ENCODE measurements around the gene IL17RD.

GRCh38 chr3:57143886-57144459, 21.2 kb downstream of the IL17RD start:
- no peak for TF ChIP-seq CTCF (conservative IDR thresholded peaks at IDR 0.05; ENCODE audit: low read depth, low read length)
- TF ChIP-seq RAD21 (IDR thresholded peaks at IDR 0.05; ENCODE audit: low read length) = no peak
- TF ChIP-seq MAZ (IDR thresholded peaks at IDR 0.05; ENCODE audit: borderline replicate concordance, low read depth, low read length) = no peak
